DOHH2 (cell line): ENCODE measurements around the gene MUC20.
"Not testable (repeated sequence)": the region's sequence is repeated elsewhere in the genome, so short reads cannot be mapped to it uniquely, and the experiment has no call there.

Experiments used
- H3F3A ChIP-seq: fragments of 200-600 bp; sonication (generic), shearing (Covaris generic); 2 replicates; pipeline ENCODE4 v1.6.0; 2016; ENCODE audit warnings: antibody characterized with exemption, mild to moderate bottlenecking; ENCODE audit not compliant: control insufficient read depth, insufficient read depth
- H3K27ac ChIP-seq: fragments of 200-600 bp; sonication (generic); 2 replicates; pipeline ENCODE4 v1.5.1; 2014; ENCODE audit warnings: low read depth, mild to moderate bottlenecking, low read length, moderate library complexity
- H3K27me3 ChIP-seq: fragments of 200-600 bp; sonication (generic); 2 replicates; pipeline ENCODE4 v1.6.1; 2014; ENCODE audit warnings: mild to moderate bottlenecking, low read length, mixed read lengths; ENCODE audit not compliant: control insufficient read depth
- H3K36me3 ChIP-seq: fragments of 200-600 bp; sonication (generic); 2 replicates; pipeline ENCODE4 v1.6.1; 2014; ENCODE audit warnings: mild to moderate bottlenecking, low read length, moderate library complexity, mixed read lengths; ENCODE audit not compliant: control insufficient read depth
- H3K4me1 ChIP-seq: fragments of 200-600 bp; sonication (generic); 2 replicates; pipeline ENCODE4 v1.6.1; 2014; ENCODE audit warnings: mild to moderate bottlenecking, low read length, mixed read lengths; ENCODE audit not compliant: control insufficient read depth
- H3K4me2 ChIP-seq: fragments of 200-600 bp; sonication (generic); 2 replicates; pipeline ENCODE4 v1.6.0; 2014; ENCODE audit warnings: mild to moderate bottlenecking, low read length, moderate library complexity
- H3K4me3 ChIP-seq: fragments of 200-600 bp; sonication (generic); 2 replicates; pipeline ENCODE4 v1.5.1; 2014; ENCODE audit warnings: mild to moderate bottlenecking, low read length, mixed read lengths
- H3K79me2 ChIP-seq: fragments of 200-600 bp; sonication (generic); 2 replicates; pipeline ENCODE4 v1.6.1; 2014; ENCODE audit warnings: mild to moderate bottlenecking, low read length, mixed read lengths; ENCODE audit not compliant: control insufficient read depth
- H3K9me2 ChIP-seq: fragments of 200-600 bp; sonication (generic); replicated peaks from 2 replicates; pipeline ENCODE4 v1.6.1; 2014; ENCODE audit warnings: mild to moderate bottlenecking, low read length, mixed read lengths; ENCODE audit not compliant: control insufficient read depth
- H3K9me3 ChIP-seq: fragments of 200-600 bp; sonication (generic); 2 replicates; pipeline ENCODE4 v1.6.1; 2014; ENCODE audit warnings: antibody characterized with exemption, low read length, mixed read lengths; ENCODE audit not compliant: control insufficient read depth, insufficient read depth
- H4K20me1 ChIP-seq: fragments of 200-600 bp; sonication (generic); 2 replicates; pipeline ENCODE4 v1.6.0; 2014; ENCODE audit warnings: low read depth, mild to moderate bottlenecking, antibody characterized with exemption, low read length, moderate library complexity; ENCODE audit not compliant: control insufficient read depth, insufficient read depth
- CTCF ChIP-seq: fragments of 200-600 bp; sonication (generic); IDR thresholded peaks from one replicate; pipeline ENCODE4 v1.5.1; 2014; ENCODE audit warnings: antibody characterized with exemption, mild to moderate bottlenecking, low read depth, low read length; ENCODE audit not compliant: poor library complexity, severe bottlenecking
- EZH2phosphoT487 ChIP-seq: fragments of 200-600 bp; sonication (generic); IDR thresholded peaks from 2 replicates; pipeline ENCODE4 v1.6.1; 2017; ENCODE audit warnings: borderline replicate concordance, mild to moderate bottlenecking, antibody characterized with exemption, low read length, moderate library complexity, mixed read lengths

The MUC20 gene

GRCh38 chr3:195769551-195769950, 48.8 kb downstream of the MUC20 start:
- H3F3A ChIP-seq, result no peaks in the 10 kb centered on the region
- H3K36me3 ChIP-seq, result no peaks in the 10 kb centered on the region
- H3K4me1 ChIP-seq, result no peaks in the 10 kb centered on the region
- no peak overlapping the region for H3K4me2 ChIP-seq
- H3K27ac ChIP-seq, result no peak overlapping the region
- H3K4me3 ChIP-seq, result no peak overlapping the region
- no peaks in the 10 kb centered on the region for H3K27me3 ChIP-seq
- no peaks in the 10 kb centered on the region for H3K79me2 ChIP-seq
- H3K9me2 ChIP-seq, result no peaks in the 10 kb centered on the region
- TF ChIP-seq EZH2phosphoT487 (no peak), CTCF (no peak)
- peaks cover 7% of the 10 kb centered on the region; the same call in 1 of the 2 replicates for H3K9me3 ChIP-seq
- no peaks in the 10 kb centered on the region for H4K20me1 ChIP-seq

GRCh38 chr3:195770081-195770840, 49.5 kb downstream of the MUC20 start:
- no peaks in the 10 kb centered on the region for H3K36me3 ChIP-seq
- H3K27ac ChIP-seq, result no peak overlapping the region
- no peak overlapping the region for H3K4me2 ChIP-seq
- no peaks in the 10 kb centered on the region for H3K27me3 ChIP-seq
- no peaks in the 10 kb centered on the region for H3K79me2 ChIP-seq
- no peaks in the 10 kb centered on the region for H3K9me2 ChIP-seq
- H3K4me1 ChIP-seq, result no peaks in the 10 kb centered on the region
- TF ChIP-seq CTCF (no peak), EZH2phosphoT487 (no peak)
- no peak overlapping the region for H3K4me3 ChIP-seq
- H3F3A ChIP-seq, result no peaks in the 10 kb centered on the region
- peaks cover 7% of the 10 kb centered on the region; the same call in 1 of the 2 replicates for H3K9me3 ChIP-seq
- H4K20me1 ChIP-seq, result no peaks in the 10 kb centered on the region

GRCh38 chr3:195770841-195771645, 50.3 kb downstream of the MUC20 start:
- H3F3A ChIP-seq, H3K79me2 ChIP-seq, H3K4me1 ChIP-seq: not testable (repeated sequence)

More at GRCh38 chr3:195770841-195771645, 50.3 kb downstream of the MUC20 start:
- not testable (repeated sequence) for H3K9me3 ChIP-seq, H3K27ac ChIP-seq, H4K20me1 ChIP-seq, H3K27me3 ChIP-seq, H3K4me2 ChIP-seq, H3K9me2 ChIP-seq, H3K36me3 ChIP-seq, H3K4me3 ChIP-seq
